Hematopoietic multipotent progenitor cell treated with erythropoietin and hydrocortisone succinate and interleukin-3 and kit ligand, for 17 days (in vitro differentiated cells): ENCODE data around the gene DROSHA.

ENCODE experiments used
- DNase-seq: peaks from one replicate; pipeline ENCODE4 v3.0.0-alpha.2; 2015; ENCODE audit warnings: low spot score

The DROSHA gene

GRCh38 chr5:31516802-31517201 lies 15.1 kb downstream of the DROSHA start:
- no peak for DNase-seq

GRCh38 chr5:31511305-31511704 lies 20.6 kb downstream of the DROSHA start:
- no peak for DNase-seq

GRCh38 chr5:31504529-31504928 lies 27.4 kb downstream of the DROSHA start:
- DNase-seq = no peak

GRCh38 chr5:31502506-31502905 lies 29.4 kb downstream of the DROSHA start:
- no peak for DNase-seq

DNA sequence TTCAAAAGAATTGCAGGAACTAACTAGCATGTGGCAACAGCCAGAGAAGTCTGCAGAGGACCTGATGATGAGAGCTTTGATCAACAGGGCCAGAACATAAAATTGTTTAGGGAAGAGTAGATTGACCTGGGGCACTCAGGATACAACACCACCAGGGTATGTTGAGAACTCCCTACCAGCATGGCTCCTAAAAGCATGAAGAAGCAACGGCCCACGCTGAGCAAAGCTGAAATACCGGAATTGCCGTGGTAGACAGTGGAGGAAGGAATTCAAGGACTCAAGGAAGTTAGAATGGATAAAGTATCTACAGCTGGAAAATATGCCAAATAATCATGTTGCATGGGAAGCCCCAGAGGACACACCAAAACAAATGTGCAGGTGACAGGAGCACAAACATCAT lies 31.6 kb downstream of the DROSHA start:
- DNase-seq = no peak

GRCh38 chr5:31496891-31497290 lies 35.0 kb downstream of the DROSHA start:
- DNase-seq = no peak

DNA sequence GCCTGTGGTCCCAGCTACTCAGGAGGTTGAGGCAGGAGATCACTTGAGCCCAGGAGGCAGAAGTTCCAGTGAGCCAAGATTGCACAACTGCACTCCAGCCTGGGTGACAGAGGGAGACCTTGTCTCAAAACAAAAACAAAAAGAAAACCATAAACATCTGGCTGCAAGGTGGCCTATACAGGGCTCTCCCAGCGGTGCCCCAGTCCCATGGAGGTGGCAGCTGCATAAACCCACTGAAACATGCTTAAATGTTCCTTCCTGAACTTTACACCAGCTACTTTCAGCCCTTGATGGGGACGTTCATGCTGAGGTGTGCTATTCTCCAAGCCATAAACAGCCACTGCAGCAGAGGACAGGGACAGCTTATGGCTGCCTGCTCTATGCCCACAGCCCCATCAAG lies 35.6 kb downstream of the DROSHA start:
- DNase-seq = no peak

GRCh38 chr5:31495336-31495735 lies 36.6 kb downstream of the DROSHA start:
- no peak for DNase-seq

- DNase-seq = no peak
Observed at GRCh38 chr5:31492869-31493268, 39.0 kb downstream of the DROSHA start.

DNA sequence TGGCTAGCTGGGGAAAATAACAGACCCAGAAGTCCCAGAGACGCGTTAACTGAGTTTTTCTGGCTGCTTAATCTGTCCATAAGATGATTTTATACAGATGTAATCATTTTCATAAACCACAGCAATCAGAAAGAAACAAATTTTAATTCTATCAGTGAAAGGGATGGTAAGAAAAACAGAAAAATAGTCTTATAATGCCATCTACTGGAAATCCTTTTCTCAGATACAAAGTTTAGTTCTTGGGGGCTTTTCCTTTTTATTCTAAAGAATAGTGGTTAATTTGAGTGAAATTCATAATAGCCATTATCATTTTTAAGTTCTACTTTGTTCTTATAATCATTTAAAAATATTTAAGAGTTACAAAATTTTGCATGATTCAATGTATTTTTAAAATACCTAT lies 44.4 kb downstream of the DROSHA start:
- peak; percentile 40 for DNase-seq

GRCh38 chr5:31486441-31486840 lies 45.5 kb downstream of the DROSHA start:
- no peak for DNase-seq

- DNase-seq = no peak
Observed at GRCh38 chr5:31485376-31486207, 46.3 kb downstream of the DROSHA start.

DNA sequence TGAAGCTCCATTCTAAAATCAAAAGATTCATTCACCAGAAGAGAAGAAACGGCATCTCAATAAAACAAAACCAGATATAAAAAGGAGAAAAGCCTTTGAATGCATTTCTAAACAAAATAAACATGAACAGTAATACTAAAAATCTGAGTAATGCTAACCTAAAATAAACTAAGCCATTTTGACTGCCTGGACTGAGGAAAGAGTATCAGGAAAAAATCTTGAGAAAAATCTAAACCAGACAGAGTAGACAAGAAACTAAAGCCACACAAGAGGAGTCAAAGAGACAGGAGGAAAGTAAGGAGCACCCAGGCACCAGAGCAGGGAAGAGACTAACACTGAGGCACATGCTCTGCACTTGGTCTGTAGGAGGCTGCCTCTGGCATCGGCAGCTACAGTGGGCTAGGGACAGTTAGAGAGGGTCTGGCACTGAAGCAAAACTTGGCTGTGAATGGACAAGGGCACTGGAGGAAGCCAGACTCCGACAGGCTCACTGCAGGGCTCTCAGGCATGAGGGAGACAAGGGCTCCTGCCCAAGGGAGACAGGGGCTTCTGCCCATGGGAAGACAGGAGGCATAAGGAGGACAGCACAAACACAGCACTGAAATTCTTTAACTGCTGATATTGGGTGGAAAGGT lies 50.2 kb downstream of the DROSHA start:
- DNase-seq = no peak

GRCh38 chr5:31479706-31480105 lies 52.2 kb downstream of the DROSHA start:
- DNase-seq = no peak

GRCh38 chr5:31478901-31479300 lies 53.0 kb downstream of the DROSHA start:
- no peak for DNase-seq

GRCh38 chr5:31477971-31478370 lies 53.9 kb downstream of the DROSHA start:
- DNase-seq = no peak

DNA sequence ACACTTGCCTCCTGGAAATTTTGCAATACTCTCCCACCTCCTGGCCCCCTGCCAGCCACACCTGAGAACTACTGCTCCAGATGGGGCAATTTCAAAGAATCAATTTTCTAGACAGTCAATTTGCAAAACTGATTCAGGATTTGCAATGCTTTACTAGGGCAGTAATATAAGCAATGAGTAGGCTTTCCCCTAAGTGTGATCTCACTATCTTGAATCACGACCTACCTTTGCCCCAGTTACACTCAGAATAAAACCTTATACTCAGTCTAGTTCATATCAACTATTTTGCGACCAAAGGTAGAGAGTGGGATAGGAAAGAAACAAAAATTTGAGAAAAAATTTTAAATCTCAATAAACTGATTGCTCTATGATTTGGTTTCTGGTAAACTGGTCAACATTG lies 54.4 kb downstream of the DROSHA start:
- no peak for DNase-seq

DNA sequence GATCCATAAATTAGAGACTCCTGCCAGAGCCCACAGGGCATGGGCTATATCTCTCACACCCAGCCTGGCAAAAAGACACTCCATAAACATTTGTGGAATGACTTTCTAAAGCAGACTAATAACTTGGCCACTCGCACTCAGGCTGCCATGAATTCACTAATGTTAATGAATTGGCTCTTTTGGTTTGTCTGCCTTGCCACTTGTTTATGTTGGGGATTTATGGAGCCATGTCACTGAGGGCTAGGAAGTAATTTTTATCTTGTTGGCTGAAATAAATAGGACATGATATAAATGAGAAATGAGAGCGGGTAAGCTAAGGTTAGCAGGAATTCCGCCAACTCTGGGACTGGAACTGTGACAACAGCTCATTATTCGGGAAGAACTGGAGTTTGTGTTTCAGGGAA lies 55.2 kb downstream of the DROSHA start:
- no peak for DNase-seq

DNA sequence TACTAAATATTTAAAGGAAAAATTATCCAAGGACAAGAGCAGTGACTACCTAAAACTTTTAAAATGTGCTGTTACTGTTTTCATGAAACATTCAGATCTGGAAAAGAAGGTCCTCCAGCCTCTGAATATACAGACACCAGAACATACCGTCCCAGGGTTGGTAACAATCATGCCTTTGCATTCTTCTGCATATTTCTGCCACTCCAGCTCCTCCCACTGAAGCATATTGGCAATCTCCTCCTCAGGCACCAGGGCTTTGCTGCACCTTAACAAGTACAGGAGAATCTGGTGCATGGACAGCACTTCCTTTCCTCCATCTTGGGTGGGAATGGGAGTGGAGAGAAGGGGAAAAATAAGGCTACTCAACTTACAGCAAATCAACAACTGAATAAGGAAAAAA lies 60.0 kb downstream of the DROSHA start:
- DNase-seq = peak; percentile 10

DNA sequence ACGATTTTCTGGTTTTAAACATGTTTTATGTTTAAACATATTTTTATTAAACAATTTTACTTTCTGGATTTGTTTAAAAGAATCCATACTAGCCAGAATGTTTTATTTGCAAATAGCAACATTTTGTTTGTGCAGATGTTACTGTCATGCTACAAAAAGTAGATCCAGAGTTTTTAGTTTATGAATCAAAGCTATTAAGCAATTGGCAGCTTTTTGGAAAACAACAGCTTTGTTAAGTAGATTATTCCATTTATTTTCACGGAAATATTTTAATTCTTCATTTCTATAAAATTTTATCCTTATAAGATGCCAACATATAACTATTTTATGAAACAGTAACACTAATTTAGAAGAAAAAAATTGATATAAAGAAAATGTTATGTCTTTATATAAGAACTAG lies 60.9 kb downstream of the DROSHA start:
- no peak for DNase-seq

- peak; percentile 89 for DNase-seq
Observed at GRCh38 chr5:31470608-31471007, 61.3 kb downstream of the DROSHA start.

DNA sequence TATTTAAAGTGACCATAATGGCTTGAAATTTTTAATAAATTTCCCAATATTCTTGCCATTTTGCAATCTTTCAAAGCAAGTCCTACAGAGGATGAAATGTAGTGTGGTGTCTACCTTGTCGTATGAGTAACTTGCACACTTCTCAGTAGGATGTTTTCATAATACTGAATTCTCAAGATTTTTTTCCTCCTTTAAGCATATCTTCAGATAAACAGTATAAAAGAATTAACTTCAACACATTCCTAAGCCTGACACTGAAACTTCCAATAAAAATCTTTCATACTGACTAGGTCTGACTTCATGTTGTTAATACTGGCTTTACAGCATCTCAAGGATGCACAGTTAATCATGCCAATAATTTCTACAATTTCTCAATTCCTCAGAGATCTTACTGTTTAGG lies 62.0 kb downstream of the DROSHA start:
- DNase-seq = no peak

DNA sequence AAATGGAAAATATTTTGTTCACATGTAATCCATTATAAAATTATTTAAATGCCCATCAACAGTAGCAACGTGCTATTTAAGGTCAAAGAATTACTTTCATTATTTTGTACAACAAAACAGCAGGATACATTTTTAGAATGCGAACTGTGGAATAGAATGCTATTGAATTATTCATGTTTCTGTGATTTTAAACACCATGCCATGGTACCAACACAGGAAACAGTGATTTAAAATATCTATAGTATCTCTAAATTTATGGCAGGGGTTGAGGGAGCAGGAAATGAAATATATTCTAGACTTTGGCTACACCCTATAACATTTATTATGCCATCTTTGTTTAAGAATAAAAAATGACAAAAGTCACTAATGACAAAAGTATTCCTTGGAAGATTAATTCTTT lies 62.4 kb downstream of the DROSHA start:
- DNase-seq = no peak

- no peak for DNase-seq
Observed at GRCh38 chr5:31465291-31465690, 66.6 kb downstream of the DROSHA start.
